Heart left ventricle (tissue), 13 donors: Measurements from ENCODE around the gene CRIM1.

Experiments used
- POLR2A ChIP-seq, 2 donors: fragments of 450-650 bp; IDR thresholded peaks; one replicate each; pipeline ENCODE4 v1.6.1; 2017; ENCODE audit warnings: antibody characterized with exemption in 2 of 2, mild to moderate bottlenecking in 2 of 2, moderate library complexity in 2 of 2
- TF ChIP-seq, protein P1 (sequence below), 12 donors: fragments of 200-600 bp; sonication (generic) in 4 of 12; IDR thresholded peaks; one replicate each; pipeline versions ENCODE4 v1.5.0 to v1.8.0; 2018 to 2022; ENCODE audit warnings: antibody characterized with exemption in 12 of 12, mild to moderate bottlenecking in 5 of 12
- donor health status: ischemic (EF 13 %, LVEDD 7.1; RV severe dilation, severe dysfunction).
- donor health status: DM: no; HTN: yes; CAD: no.
- donor health status: DM: no; HTN: no; CAD: no.
- donor health status: ischemic (EF 25% LVEDD 6.9; RV normal size, moderate dysfunction).
- donor health status: ischemic (EF 25% LVEDD 5.7; RV mildly dilated, moderate dysfunction).
- donor health status: ischemic (EF 35%, LVEDD 5.7; RV mildly dilated, moderate dysfunction).
- donor health status: nonischemic (EF 11% LVEDD 7.7; RV severe dilation, severe dysfunction).
- donor health status: DM: yes; HTN: yes; CAD: no.
- donor health status: PGD.
- donor health status: ischemic (EF 29% LVEDD 5.4; RV normal size, mild dysfunction).
- donor health status: nonischemic (EF 23%, LVEDD 6.1; RV moderate dilation, normal function).

DNA sequence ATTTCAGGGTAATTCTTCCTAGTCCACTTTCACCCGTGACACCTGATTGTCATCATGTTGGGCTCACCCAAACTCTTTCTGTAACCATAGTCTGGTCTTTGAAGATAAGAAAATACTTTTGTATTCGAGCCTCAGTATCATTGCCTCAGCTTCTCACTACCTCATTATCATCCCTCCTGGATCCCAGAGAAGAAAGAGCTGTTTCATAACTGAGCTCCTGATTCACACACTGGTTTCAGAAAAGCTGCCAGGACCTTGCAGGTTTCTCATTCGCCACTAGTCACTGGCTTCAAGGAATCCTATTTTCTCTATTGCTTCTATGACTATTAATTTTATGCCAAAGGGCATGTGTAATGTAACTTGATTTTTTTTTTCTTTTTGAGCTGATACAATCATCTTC lies 2.9 kb upstream of the CRIM1 start:
- TF ChIP-seq, protein P1, sequence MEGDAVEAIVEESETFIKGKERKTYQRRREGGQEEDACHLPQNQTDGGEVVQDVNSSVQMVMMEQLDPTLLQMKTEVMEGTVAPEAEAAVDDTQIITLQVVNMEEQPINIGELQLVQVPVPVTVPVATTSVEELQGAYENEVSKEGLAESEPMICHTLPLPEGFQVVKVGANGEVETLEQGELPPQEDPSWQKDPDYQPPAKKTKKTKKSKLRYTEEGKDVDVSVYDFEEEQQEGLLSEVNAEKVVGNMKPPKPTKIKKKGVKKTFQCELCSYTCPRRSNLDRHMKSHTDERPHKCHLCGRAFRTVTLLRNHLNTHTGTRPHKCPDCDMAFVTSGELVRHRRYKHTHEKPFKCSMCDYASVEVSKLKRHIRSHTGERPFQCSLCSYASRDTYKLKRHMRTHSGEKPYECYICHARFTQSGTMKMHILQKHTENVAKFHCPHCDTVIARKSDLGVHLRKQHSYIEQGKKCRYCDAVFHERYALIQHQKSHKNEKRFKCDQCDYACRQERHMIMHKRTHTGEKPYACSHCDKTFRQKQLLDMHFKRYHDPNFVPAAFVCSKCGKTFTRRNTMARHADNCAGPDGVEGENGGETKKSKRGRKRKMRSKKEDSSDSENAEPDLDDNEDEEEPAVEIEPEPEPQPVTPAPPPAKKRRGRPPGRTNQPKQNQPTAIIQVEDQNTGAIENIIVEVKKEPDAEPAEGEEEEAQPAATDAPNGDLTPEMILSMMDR (IDR thresholded peaks at IDR 0.05) = no peak
- TF ChIP-seq POLR2A (IDR thresholded peaks at IDR 0.05) = no peak
